GM23338 (cell line): ENCODE results near the gene LLGL2.

Source experiments
- CREB1 ChIP-seq: fragments of 250-450 bp; sonication (Bioruptor Pico); IDR thresholded peaks from 2 replicates; pipeline ENCODE4 v1.5.0; 2020; ENCODE audit warnings: low read depth, mild to moderate bottlenecking, moderate library complexity
- EZH2 ChIP-seq: fragments of 200-600 bp; sonication (generic); IDR thresholded peaks from one replicate; pipeline ENCODE4 v1.8.0; 2017; ENCODE audit warnings: antibody characterized with exemption, mild to moderate bottlenecking, low read depth; ENCODE audit not compliant: unreplicated experiment
- EZH2phosphoT487 ChIP-seq: fragments of 200-600 bp; sonication (generic); IDR thresholded peaks from one replicate; pipeline ENCODE4 v1.8.1; 2018; ENCODE audit warnings: antibody characterized with exemption; ENCODE audit not compliant: unreplicated experiment
- JUNB ChIP-seq: IDR thresholded peaks from one replicate; pipeline ENCODE4 v1.6.1; 2016; ENCODE audit warnings: antibody characterized with exemption; ENCODE audit not compliant: unreplicated experiment
- POLR2AphosphoS5 ChIP-seq: IDR thresholded peaks from 2 replicates; pipeline ENCODE4 v1.6.1; 2016; ENCODE audit warnings: antibody characterized with exemption, low read depth
- STAT1 ChIP-seq: IDR thresholded peaks from one replicate; pipeline ENCODE4 v1.6.1; 2016; ENCODE audit warnings: antibody characterized with exemption; ENCODE audit not compliant: unreplicated experiment
- ZNF114 ChIP-seq: fragments of 250-450 bp; sonication (Bioruptor Pico); IDR thresholded peaks from 2 replicates; pipeline ENCODE4 v1.5.0; 2020; ENCODE audit warnings: mild to moderate bottlenecking, moderate library complexity
- TF ChIP-seq, protein P1 (sequence below), 2 experiments: fragments of 200-600 bp in 1 of 2; sonication (generic) in 1 of 2; conservative IDR thresholded peaks; 2 replicates each; pipeline versions ENCODE4 v1.5.1 to v1.6.1; 2016 to 2017; ENCODE audit warnings: antibody characterized with exemption in 2 of 2, low read depth in 2 of 2, mild to moderate bottlenecking in 2 of 2, moderate library complexity in 1 of 2
- TF ChIP-seq, protein P2 (sequence below): IDR thresholded peaks from one replicate; pipeline ENCODE4 v1.6.1; 2018; ENCODE audit warnings: antibody characterized with exemption; ENCODE audit not compliant: unreplicated experiment
- TF ChIP-seq, protein P3 (sequence below): IDR thresholded peaks from 2 replicates; pipeline ENCODE4 v1.6.1; 2016; ENCODE audit warnings: antibody characterized with exemption

DNA sequence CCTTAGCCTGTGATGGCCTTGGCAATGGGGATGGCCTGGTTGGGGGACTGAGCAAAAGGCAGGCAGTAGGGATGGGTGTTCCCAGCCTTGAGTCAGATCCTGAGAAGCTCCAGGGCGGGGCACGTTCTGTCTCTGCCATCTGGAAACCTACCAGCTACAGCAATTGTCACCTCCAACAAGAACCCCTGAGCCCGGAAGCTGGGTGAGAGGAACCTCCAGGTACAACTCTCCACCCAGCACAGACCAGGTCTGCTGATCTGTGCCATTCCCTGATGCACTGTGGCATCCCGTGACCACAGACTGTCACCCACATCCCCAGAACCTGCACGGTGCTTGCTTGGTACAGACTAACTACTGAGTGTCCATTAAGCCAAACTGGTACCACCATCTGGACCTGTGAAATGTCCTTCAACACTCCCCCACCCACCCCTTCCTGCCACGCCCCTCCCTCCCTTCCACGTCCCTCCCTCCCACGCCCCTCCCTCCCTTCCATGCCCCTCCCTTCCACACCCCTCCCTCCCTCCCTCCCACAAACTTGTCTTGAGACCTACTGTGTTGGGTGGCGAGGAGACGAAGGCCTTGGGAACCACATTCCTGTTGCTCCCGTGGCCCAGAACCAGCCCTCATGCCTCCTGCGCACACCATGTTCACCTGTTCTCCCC, 78.7 kb downstream of the LLGL2 start:
- TF ChIP-seq POLR2AphosphoS5 = no peak
- TF ChIP-seq ZNF114 (CRISPR knock-in tag) = no peak
- TF ChIP-seq, protein P1, sequence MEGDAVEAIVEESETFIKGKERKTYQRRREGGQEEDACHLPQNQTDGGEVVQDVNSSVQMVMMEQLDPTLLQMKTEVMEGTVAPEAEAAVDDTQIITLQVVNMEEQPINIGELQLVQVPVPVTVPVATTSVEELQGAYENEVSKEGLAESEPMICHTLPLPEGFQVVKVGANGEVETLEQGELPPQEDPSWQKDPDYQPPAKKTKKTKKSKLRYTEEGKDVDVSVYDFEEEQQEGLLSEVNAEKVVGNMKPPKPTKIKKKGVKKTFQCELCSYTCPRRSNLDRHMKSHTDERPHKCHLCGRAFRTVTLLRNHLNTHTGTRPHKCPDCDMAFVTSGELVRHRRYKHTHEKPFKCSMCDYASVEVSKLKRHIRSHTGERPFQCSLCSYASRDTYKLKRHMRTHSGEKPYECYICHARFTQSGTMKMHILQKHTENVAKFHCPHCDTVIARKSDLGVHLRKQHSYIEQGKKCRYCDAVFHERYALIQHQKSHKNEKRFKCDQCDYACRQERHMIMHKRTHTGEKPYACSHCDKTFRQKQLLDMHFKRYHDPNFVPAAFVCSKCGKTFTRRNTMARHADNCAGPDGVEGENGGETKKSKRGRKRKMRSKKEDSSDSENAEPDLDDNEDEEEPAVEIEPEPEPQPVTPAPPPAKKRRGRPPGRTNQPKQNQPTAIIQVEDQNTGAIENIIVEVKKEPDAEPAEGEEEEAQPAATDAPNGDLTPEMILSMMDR (conservative IDR thresholded peaks at IDR 0.05; ENCODE audit: low read depth in 2 of 2) = no peak
- TF ChIP-seq, protein P2, sequence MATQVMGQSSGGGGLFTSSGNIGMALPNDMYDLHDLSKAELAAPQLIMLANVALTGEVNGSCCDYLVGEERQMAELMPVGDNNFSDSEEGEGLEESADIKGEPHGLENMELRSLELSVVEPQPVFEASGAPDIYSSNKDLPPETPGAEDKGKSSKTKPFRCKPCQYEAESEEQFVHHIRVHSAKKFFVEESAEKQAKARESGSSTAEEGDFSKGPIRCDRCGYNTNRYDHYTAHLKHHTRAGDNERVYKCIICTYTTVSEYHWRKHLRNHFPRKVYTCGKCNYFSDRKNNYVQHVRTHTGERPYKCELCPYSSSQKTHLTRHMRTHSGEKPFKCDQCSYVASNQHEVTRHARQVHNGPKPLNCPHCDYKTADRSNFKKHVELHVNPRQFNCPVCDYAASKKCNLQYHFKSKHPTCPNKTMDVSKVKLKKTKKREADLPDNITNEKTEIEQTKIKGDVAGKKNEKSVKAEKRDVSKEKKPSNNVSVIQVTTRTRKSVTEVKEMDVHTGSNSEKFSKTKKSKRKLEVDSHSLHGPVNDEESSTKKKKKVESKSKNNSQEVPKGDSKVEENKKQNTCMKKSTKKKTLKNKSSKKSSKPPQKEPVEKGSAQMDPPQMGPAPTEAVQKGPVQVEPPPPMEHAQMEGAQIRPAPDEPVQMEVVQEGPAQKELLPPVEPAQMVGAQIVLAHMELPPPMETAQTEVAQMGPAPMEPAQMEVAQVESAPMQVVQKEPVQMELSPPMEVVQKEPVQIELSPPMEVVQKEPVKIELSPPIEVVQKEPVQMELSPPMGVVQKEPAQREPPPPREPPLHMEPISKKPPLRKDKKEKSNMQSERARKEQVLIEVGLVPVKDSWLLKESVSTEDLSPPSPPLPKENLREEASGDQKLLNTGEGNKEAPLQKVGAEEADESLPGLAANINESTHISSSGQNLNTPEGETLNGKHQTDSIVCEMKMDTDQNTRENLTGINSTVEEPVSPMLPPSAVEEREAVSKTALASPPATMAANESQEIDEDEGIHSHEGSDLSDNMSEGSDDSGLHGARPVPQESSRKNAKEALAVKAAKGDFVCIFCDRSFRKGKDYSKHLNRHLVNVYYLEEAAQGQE = no peak
- TF ChIP-seq EZH2 = no peak
- no peak for TF ChIP-seq EZH2phosphoT487
- no peak for TF ChIP-seq JUNB
- no peak for TF ChIP-seq STAT1
- no peak for TF ChIP-seq CREB1 (CRISPR knock-in tag)
- TF ChIP-seq, protein P3, sequence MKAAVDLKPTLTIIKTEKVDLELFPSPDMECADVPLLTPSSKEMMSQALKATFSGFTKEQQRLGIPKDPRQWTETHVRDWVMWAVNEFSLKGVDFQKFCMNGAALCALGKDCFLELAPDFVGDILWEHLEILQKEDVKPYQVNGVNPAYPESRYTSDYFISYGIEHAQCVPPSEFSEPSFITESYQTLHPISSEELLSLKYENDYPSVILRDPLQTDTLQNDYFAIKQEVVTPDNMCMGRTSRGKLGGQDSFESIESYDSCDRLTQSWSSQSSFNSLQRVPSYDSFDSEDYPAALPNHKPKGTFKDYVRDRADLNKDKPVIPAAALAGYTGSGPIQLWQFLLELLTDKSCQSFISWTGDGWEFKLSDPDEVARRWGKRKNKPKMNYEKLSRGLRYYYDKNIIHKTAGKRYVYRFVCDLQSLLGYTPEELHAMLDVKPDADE = no peak
